Measurements from ENCODE around the gene MLLT1. TPM values are rescaled to one million over a fixed set of nuclear protein-coding genes. Genes with fewer than 3 reads are reported as not detected.
A peak's percentile ranks its signal among the peaks of the same experiment; 100 is the strongest.

MLLT1 gene
- total RNA-seq, 4 donors from 2014 or later: 21.5 to 46.9 (median 33.4) TPM

DNA sequence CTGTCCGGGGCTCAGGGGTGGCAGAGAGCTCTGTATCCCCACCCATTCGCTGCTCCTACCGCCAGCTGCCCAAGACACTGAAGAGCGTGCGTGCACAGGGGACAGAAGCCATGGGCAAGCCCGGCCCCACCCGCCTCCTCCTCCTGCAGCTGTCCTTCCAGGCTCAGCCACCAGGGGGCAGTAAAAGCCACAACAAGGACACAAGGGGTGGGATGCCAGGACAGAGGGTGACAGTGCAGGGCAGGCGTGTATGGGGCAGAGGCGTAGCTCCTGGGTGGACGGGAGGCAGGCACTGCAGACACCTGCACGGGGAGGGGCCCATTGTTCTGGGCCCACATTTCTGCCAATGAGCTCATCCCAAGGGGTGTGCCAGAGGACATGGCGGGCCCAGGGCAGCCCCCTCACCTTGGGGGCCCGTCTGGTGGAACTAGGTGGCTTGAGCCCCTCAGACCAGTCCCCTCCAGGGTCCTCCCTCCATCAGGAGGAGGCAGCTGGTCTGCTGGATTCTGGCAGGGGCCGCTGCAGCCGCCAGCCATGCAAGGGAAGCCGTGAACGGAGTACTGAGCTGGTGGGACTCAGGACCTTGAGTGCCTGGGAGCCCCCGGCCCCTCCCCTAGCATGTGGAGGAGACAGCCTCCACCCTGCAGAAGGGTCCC lies 61.2 kb downstream of the MLLT1 start:
- Histone ChIP-seq H3K4me1 (peaks cover 48 to 81% (median 55%) of the 10 kb centered on the region in 4 donors), H3K27ac (replicated peaks in 1 of 4) (peak overlapping the region in 3 of 4 donors; percentile 34 to 51 (median 51)), H3K4me3 (no peak overlapping the region), H3K9me3 (no peaks in the 10 kb centered on the region), H3K27me3 (no peaks in the 10 kb centered on the region), H3K36me3 (peaks cover 12 to 67% (median 48%) of the 10 kb centered on the region in 4 donors)
- 50% methylated on average over 2 of the region's 18 CpGs for WGBS
- peak; percentile 96 for DNase-seq (ENCODE audit: extremely low spot score)
- intact Hi-C loops (cut with DNase I): loop anchor here (1.0 to 10.0 kb wide), 3 partner anchors 64 to 174 kb away; no protein-coding TSS in a partner anchor
- TF ChIP-seq, protein P1, sequence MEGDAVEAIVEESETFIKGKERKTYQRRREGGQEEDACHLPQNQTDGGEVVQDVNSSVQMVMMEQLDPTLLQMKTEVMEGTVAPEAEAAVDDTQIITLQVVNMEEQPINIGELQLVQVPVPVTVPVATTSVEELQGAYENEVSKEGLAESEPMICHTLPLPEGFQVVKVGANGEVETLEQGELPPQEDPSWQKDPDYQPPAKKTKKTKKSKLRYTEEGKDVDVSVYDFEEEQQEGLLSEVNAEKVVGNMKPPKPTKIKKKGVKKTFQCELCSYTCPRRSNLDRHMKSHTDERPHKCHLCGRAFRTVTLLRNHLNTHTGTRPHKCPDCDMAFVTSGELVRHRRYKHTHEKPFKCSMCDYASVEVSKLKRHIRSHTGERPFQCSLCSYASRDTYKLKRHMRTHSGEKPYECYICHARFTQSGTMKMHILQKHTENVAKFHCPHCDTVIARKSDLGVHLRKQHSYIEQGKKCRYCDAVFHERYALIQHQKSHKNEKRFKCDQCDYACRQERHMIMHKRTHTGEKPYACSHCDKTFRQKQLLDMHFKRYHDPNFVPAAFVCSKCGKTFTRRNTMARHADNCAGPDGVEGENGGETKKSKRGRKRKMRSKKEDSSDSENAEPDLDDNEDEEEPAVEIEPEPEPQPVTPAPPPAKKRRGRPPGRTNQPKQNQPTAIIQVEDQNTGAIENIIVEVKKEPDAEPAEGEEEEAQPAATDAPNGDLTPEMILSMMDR (IDR thresholded peaks at IDR 0.05): peak in 2 of 3 experiments; percentile 97 to 99
- no peak for TF ChIP-seq EP300 (IDR thresholded peaks at IDR 0.05)
- TF ChIP-seq POLR2AphosphoS5 (IDR thresholded peaks at IDR 0.05): peak; percentile 53 to 66

DNA sequence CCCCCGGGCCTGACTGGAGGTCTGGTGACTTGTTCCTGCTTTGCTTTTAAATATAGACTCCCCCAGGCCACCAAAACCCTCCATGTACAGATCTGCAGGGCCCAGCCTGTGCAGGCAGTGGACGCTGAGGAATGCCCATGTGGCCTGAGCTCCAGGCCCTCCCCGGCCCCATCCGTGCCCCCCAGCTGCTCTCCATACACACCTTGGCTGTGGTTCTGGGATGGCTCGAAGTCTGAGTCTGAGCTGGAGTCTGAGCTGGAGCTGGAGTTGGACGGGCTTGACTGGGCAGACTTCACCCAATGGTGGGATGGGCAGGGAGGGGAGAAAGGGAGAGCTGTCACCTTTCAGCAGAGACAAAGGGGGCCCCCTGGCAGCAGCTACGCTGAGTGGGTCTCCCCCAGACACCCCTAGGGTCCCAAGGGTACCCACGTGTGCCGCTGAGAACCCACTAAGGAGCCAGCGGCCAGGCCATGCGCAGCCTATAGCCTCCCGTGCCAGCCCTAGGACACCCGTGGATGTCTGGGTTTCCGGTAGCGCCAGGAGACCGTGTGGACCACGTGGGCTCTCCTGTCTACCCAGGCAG lies 61.9 kb downstream of the MLLT1 start:
- peaks cover 12 to 71% (median 54%) of the 10 kb centered on the region in 4 donors for H3K36me3 ChIP-seq
- TF ChIP-seq EP300 (IDR thresholded peaks at IDR 0.05): no peak
- TF ChIP-seq, protein P1 (IDR thresholded peaks at IDR 0.05): no peak
- TF ChIP-seq POLR2A (IDR thresholded peaks at IDR 0.05; ENCODE audit: low read depth): no peak
- TF ChIP-seq POLR2AphosphoS5 (IDR thresholded peaks at IDR 0.05): no peak
- WGBS: 66% methylated on average over 8 of the region's 17 CpGs
- no peak overlapping the region for H3K4me3 ChIP-seq
- DNase-seq (ENCODE audit: extremely low spot score): no peak
- intact Hi-C loops (cut with DNase I): loop anchor here (1.0 to 10.0 kb wide), 3 partner anchors 64 to 173 kb away; no protein-coding TSS in a partner anchor
- H3K27ac ChIP-seq (replicated peaks in 1 of 4): peak overlapping the region; percentile 24 to 62 (median 41)
- no peaks in the 10 kb centered on the region for H3K27me3 ChIP-seq
- H3K9me3 ChIP-seq: no peaks in the 10 kb centered on the region
- H3K4me1 ChIP-seq: peaks cover 45 to 74% (median 50%) of the 10 kb centered on the region in 4 donors

DNA sequence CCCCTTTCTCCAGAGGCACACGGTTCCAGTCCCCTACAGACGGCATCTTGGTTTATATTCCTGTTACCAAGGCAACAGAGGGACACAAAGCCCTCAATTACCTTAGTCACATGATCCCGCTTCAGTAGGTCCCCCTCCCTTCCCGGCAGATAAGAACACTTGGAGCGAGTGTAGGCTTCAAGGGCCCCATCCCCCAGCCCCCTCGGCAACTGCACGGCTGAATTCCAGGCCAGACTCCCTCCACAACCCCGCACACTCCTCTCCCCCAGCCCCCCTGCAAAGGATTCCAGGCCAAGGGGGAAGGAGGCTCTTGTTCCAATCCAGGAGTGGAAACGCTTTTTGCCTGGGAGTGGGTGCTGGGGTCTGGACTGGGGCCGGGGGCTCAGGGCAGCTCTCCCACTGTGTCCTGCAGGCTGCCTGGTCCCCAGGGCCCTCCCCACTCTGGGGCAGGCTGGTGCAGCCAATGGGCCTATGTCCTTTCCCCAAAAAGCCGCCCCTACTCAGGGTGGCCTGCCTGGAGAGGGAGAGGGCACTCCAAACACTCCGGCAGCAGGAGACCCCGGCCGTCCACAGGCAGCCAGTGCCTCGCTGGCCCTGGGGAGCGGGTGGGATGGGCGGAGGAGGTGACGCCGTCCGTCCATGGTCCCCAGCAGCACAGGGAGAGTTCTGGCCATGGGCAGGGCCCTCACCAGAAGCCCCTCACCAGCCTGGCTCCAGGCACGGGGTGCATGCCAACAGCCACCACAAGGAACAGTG lies 62.6 kb downstream of the MLLT1 start:
- Histone ChIP-seq H3K36me3 (peaks cover 12 to 72% (median 55%) of the 10 kb centered on the region in 4 donors), H3K4me3 (no peak overlapping the region), H3K9me3 (no peaks in the 10 kb centered on the region), H3K27me3 (no peaks in the 10 kb centered on the region), H3K4me1 (peaks cover 45 to 69% (median 50%) of the 10 kb centered on the region in 4 donors), H3K27ac (replicated peaks in 1 of 4) (peak overlapping the region; percentile 24 to 62 (median 41))
- 47% methylated on average over 8 of the region's 21 CpGs for WGBS
- TF ChIP-seq POLR2A (IDR thresholded peaks at IDR 0.05; ENCODE audit: low read depth): no peak
- TF ChIP-seq POLR2AphosphoS5 (IDR thresholded peaks at IDR 0.05): no peak
- TF ChIP-seq, protein P1 (IDR thresholded peaks at IDR 0.05): no peak
- DNase-seq (ENCODE audit: extremely low spot score): no peak
- intact Hi-C loops (cut with DNase I): loop anchor here (5.0 to 10.0 kb wide), 2 partner anchors 65 to 172 kb away; no protein-coding TSS in a partner anchor

DNA sequence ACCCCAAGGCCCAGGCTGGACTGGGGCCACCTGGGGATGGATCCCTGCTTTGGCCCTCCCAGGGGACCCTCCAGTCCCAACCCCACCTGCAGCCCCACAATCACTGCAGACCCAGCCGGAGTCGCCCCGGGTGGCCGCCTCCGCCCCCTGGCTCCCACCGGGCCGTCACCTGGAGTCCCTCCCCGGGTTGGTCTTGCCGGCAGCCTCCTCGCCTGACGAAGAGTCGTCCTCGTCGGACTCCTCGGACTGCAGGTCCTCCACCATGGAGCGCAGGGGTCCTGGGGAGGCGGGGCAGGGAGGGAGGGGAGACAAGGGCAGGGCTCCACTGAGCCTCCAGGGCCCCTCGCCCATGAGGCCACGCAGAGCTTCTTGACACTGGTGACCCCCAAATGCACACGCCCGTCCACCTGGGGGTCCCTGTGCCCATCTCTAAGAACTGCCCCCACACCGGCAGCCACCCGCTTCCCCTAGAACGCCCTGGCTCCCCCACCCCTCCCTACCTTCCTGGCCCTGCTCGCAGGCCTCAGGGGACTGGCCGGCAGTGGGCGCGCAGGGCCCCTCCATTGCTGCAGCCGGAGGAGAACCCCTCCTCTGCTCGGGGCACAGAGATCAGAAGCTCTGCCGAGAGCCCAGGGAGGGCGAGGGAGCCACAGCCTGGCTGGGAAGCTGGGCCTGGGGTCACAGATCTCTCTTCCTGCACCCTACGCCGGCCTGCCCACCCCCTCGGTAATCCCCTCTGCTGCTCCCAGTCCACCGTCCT lies 63.4 kb downstream of the MLLT1 start:
- no peaks in the 10 kb centered on the region for H3K9me3 ChIP-seq
- 71% methylated on average over 21 of the region's 36 CpGs for WGBS
- peaks cover 4 to 72% (median 54%) of the 10 kb centered on the region in 4 donors for H3K36me3 ChIP-seq
- H3K27ac ChIP-seq (replicated peaks in 1 of 4): peak overlapping the region; percentile 10 to 62 (median 40)
- intact Hi-C loops (cut with DNase I): loop anchor here (5.0 to 10.0 kb wide), 2 partner anchors 66 to 172 kb away; no protein-coding TSS in a partner anchor
- peaks cover 45 to 63% (median 50%) of the 10 kb centered on the region in 4 donors for H3K4me1 ChIP-seq
- TF ChIP-seq POLR2AphosphoS5 (IDR thresholded peaks at IDR 0.05): no peak
- TF ChIP-seq POLR2A (IDR thresholded peaks at IDR 0.05; ENCODE audit: low read depth): no peak
- TF ChIP-seq, protein P1 (IDR thresholded peaks at IDR 0.05): no peak
- no peak for TF ChIP-seq EP300 (IDR thresholded peaks at IDR 0.05)
- no peak for DNase-seq (ENCODE audit: extremely low spot score)
- no peaks in the 10 kb centered on the region for H3K27me3 ChIP-seq
- H3K4me3 ChIP-seq: no peak overlapping the region
